Vein endothelial cell (primary cell): Measurements from ENCODE around the gene STK38L. TPM values are rescaled to one million over a fixed set of nuclear protein-coding genes. Genes with fewer than 3 reads are reported as not detected.

Source experiments
- total RNA-seq: library from RNA; depleted of rRNA; stranded (reverse); fragments of >200 nt; gene quantifications from 2 replicates; pipeline ENCODE4 v1.2.3, GENCODE V29; 2012

STK38L gene
- 39.4 and 63.7 TPM in 2 replicates for total RNA-seq

GRCh38 chr12:27243804-27244688, at the start of gene STK38L:
TSS of gene STK38L (plus strand) at chr12:27244286. CDS start at chr12:27297721, 53,435 bp downstream.

DNA sequence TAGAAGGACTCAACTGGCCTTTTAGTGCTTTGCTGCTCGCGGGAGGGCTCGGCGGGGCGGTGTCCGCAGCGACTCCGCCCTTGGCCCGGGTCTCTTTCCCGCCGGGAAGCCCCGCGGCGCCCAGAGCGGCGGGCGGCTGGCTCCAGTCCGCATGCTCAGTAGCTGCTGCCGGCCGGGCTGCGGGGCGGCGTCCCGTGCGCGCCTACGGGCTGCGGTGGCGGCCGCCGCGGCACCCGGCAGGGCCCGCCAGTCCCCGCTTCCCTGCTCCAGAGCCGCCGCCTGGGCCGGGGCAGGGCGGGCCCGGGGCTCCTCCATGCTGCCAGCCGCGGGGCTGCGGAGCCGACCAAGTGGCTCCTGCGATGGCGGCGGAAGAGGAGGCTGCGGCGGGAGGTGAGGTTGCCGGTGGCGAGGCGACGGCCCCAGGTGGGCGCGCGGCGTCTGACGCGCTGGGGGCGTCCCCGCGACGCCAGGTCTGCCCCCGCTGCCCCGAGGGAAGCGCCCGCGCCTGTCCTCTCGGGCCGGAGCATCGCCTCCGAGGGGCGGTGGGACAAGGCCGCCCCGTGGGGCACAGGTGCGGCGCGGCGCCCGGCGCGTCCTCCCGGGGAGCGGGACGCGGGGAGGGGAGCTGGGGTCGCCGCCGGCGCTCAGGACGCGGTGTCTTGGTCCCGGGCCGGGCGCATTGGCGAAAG, 88.8 kb downstream of the STK38L start, which contains the start of gene BMAL2:
Gene BMAL2, plus strand, starts transcription at position 123 of the 689 bp plus-strand sequence. Its CDS starts 237 bp downstream, at position 360.

Other genes with a start within 250 kb of the STK38L start
- 79.4 and 91.0 TPM in 2 replicates for gene TM7SF3, start 229.9 kb upstream of the STK38L start, total RNA-seq
- gene MED21, start 221.7 kb upstream of the STK38L start, total RNA-seq: 44.4 and 49.2 TPM in 2 replicates
- not detected in 2 replicates for gene C12orf71, start 161.7 kb upstream of the STK38L start, total RNA-seq
- 36.4 and 37.9 TPM in 2 replicates for gene BMAL2, start 88.5 kb downstream of the STK38L start, total RNA-seq
- not detected in 2 replicates for gene SMCO2, start 202.4 kb downstream of the STK38L start, total RNA-seq